GM12878 (cell line): ENCODE results near the gene SPINT2.

Experiments used
- CBFB ChIP-seq: IDR thresholded peaks from 2 replicates; pipeline ENCODE4 v1.6.1; 2016; ENCODE audit warnings: antibody characterized with exemption, low read depth
- CHD2 ChIP-seq: IDR thresholded peaks from 2 replicates; pipeline ENCODE4 v1.6.1; 2011; ENCODE audit warnings: low read depth, low read length, improper control_type of control experiment, borderline replicate concordance
- CTCF ChIP-seq, 3 experiments: IDR thresholded peaks in 2 of 3; conservative IDR thresholded peaks in 1 of 3; 2 replicates each; pipeline ENCODE4 v1.5.1; 2011; ENCODE audit warnings: low read depth in 3 of 3, low read length in 3 of 3, mild to moderate bottlenecking in 3 of 3, control low read depth in 2 of 3, moderate library complexity in 2 of 3, inconsistent platforms in 1 of 3, mixed read lengths in 1 of 3; ENCODE audit not compliant: control insufficient read depth in 2 of 3, insufficient read depth in 1 of 3; ENCODE audit errors: extremely low read depth in 1 of 3
- FOXK2 ChIP-seq: fragments of 450-650 bp; IDR thresholded peaks from 2 replicates; pipeline ENCODE4 v1.6.1; 2017; ENCODE audit warnings: mild to moderate bottlenecking, moderate library complexity
- KDM1A ChIP-seq: fragments of 200-600 bp; sonication (generic); IDR thresholded peaks from 2 replicates; pipeline ENCODE4 v1.6.1; 2016; ENCODE audit warnings: borderline replicate concordance
- PAX5 ChIP-seq: IDR thresholded peaks from 2 replicates; pipeline ENCODE4 v1.6.1; 2011; ENCODE audit warnings: low read depth, low read length, borderline replicate concordance
- SREBF2 ChIP-seq: IDR thresholded peaks from 2 replicates; pipeline ENCODE4 v1.6.1; 2012; ENCODE audit warnings: mild to moderate bottlenecking, low read length
- SRF ChIP-seq, 2 experiments: IDR thresholded peaks; 2 replicates each; pipeline ENCODE4 v1.6.1; 2011; ENCODE audit warnings: low read depth in 2 of 2, low read length in 2 of 2, mild to moderate bottlenecking in 1 of 2, moderate library complexity in 1 of 2
- ZBTB11 ChIP-seq: fragments of 450-650 bp; formaldehyde crosslinking; IDR thresholded peaks from 2 replicates; pipeline ENCODE4 v1.5.0; 2022; ENCODE audit warnings: mild to moderate bottlenecking, missing genetic modification characterization
- ZZZ3 ChIP-seq: IDR thresholded peaks from 2 replicates; pipeline ENCODE4 v1.6.1; 2011; ENCODE audit warnings: low read depth; ENCODE audit not compliant: control insufficient read depth, insufficient read length

DNA sequence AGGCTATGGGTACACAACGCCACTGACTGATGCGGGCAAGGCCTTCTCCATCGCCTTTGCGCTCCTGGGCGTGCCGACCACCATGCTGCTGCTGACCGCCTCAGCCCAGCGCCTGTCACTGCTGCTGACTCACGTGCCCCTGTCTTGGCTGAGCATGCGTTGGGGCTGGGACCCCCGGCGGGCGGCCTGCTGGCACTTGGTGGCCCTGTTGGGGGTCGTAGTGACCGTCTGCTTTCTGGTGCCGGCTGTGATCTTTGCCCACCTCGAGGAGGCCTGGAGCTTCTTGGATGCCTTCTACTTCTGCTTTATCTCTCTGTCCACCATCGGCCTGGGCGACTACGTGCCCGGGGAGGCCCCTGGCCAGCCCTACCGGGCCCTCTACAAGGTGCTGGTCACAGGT is 62.2 kb downstream of the SPINT2 start:
- TF ChIP-seq CTCF (IDR thresholded peaks at IDR 0.05 in 2 of 3, conservative IDR thresholded peaks at IDR 0.05 in 1 of 3; ENCODE audit: control insufficient read depth in 2 of 3, extremely low read depth in 1 of 3, insufficient read depth in 1 of 3, low read depth in 3 of 3, low read length in 3 of 3) (no peak), CHD2 (no peak), SREBF2 (no peak), PAX5 (no peak), ZZZ3 (no peak), FOXK2 (no peak), ZBTB11 (CRISPR knock-in tag) (no peak), SRF (IDR thresholded peaks at IDR 0.05; ENCODE audit: low read depth in 2 of 2, low read length in 2 of 2) (no peak), KDM1A (no peak), CBFB (no peak)
